ENCODE measurements around the gene KCNK3. TPM values are rescaled to one million over a fixed set of nuclear protein-coding genes. Genes with fewer than 3 reads are reported as not detected.

The KCNK3 gene
- total RNA-seq, 2 donors from 2014 or later, result 10.5 to 20.5 TPM

- no peak for TF ChIP-seq POLR2A (IDR thresholded peaks at IDR 0.05)
- H3K36me3 ChIP-seq (replicated peaks in 1 of 2; ENCODE audit: insufficient read depth in 1 of 2, low read depth in 2 of 2), result no peaks in the 10 kb centered on the region
- H3K27me3 ChIP-seq, result no peaks in the 10 kb centered on the region
- WGBS, 2 donors, result 93 to 95% methylated on average over 5 of the region's 5 CpGs
- ATAC-seq (no peak), DNase-seq (peak in 2 of 4 donors; percentile 36 to 51)
- intact Hi-C loops (cut with DNase I), result no loop called here
- H3K27ac ChIP-seq, result no peak overlapping the region
- no peak overlapping the region for H3K4me3 ChIP-seq
- H3K4me1 ChIP-seq, result peaks cover 67% of the 10 kb centered on the region
- H3K9me3 ChIP-seq, result no peaks in the 10 kb centered on the region
Measured at GRCh38 chr2:26767894-26768487, 75.5 kb downstream of the KCNK3 start.

- ATAC-seq (no peak), DNase-seq (no peak)
- intact Hi-C loops (cut with DNase I), result no loop called here
- H3K4me3 ChIP-seq, result no peak overlapping the region
- H3K4me1 ChIP-seq, result peaks cover 65% of the 10 kb centered on the region
- no peaks in the 10 kb centered on the region for H3K27me3 ChIP-seq
- H3K9me3 ChIP-seq, result no peaks in the 10 kb centered on the region
- TF ChIP-seq POLR2A (IDR thresholded peaks at IDR 0.05) (no peak), CTCF (IDR thresholded peaks at IDR 0.05) (no peak)
- peak overlapping the region in 2 of 4 donors; percentile 10 to 44 for H3K27ac ChIP-seq
- H3K36me3 ChIP-seq (replicated peaks in 1 of 2; ENCODE audit: insufficient read depth in 1 of 2, low read depth in 2 of 2), result no peaks in the 10 kb centered on the region
- 94 to 97% methylated on average over 3 of the region's 3 CpGs for WGBS, 2 donors
Measured at GRCh38 chr2:26768759-26769088, 76.2 kb downstream of the KCNK3 start.

GRCh38 chr2:26769089-26769761 lies 76.7 kb downstream of the KCNK3 start:
- intact Hi-C loops (cut with DNase I), result no loop called here
- H3K4me1 ChIP-seq, result peaks cover 63% of the 10 kb centered on the region
- TF ChIP-seq CTCF (IDR thresholded peaks at IDR 0.05) (no peak), POLR2A (IDR thresholded peaks at IDR 0.05) (peak in 1 of 3 donors; percentile 28)

GRCh38 chr2:26770986-26771586 lies 78.6 kb downstream of the KCNK3 start:
- intact Hi-C loops (cut with DNase I), result no loop called here
- TF ChIP-seq CTCF (IDR thresholded peaks at IDR 0.05) (peak in 2 of 7 experiments; percentile 8 to 26), POLR2A (IDR thresholded peaks at IDR 0.05) (no peak)
- Histone ChIP-seq H3K36me3 (replicated peaks in 1 of 2; ENCODE audit: insufficient read depth in 1 of 2, low read depth in 2 of 2) (peaks cover 0 to 7% of the 10 kb centered on the region in 2 donors), H3K4me3 (no peak overlapping the region), H3K27ac (peak overlapping the region in 3 of 4 donors; percentile 54 to 73 (median 73)), H3K4me1 (peaks cover 50% of the 10 kb centered on the region), H3K9me3 (no peaks in the 10 kb centered on the region), H3K27me3 (no peaks in the 10 kb centered on the region)
- 79 to 80% methylated on average over 1 to 6 of the region's 6 CpGs for WGBS, 2 donors
- peak; percentile 56 for ATAC-seq
- peak; percentile 71 to 90 (median 86) for DNase-seq

More at GRCh38 chr2:26769089-26769761, 76.7 kb downstream of the KCNK3 start:
- Histone ChIP-seq H3K9me3 (no peaks in the 10 kb centered on the region), H3K27me3 (no peaks in the 10 kb centered on the region), H3K4me3 (no peak overlapping the region), H3K27ac (peak overlapping the region in 2 of 4 donors; percentile 10 to 67), H3K36me3 (replicated peaks in 1 of 2; ENCODE audit: insufficient read depth in 1 of 2, low read depth in 2 of 2) (no peaks in the 10 kb centered on the region)
- DNase-seq (peak in 3 of 4 donors; percentile 43 to 80 (median 58)), ATAC-seq (no peak)
- WGBS, 2 donors, result 62 to 94% methylated on average over 5 to 14 of the region's 14 CpGs

All from body of pancreas (tissue), 4 donors.